ENCODE results near the gene ZC3H7B. TPM values are rescaled to one million over a fixed set of nuclear protein-coding genes. Genes with fewer than 3 reads are reported as not detected.

ZC3H7B gene
- total RNA-seq, 1 experiment from 2014 or later: 42.0 TPM

- Histone ChIP-seq H3K27me3 (ENCODE audit: insufficient read depth, low read length) (no peaks in the 10 kb centered on the region), H3K9me2 (ENCODE audit: insufficient read depth) (no peaks in the 10 kb centered on the region), H3K36me3 (ENCODE audit: control insufficient read depth in 1 of 2, insufficient read depth in 2 of 2, low read length in 2 of 2) (peaks cover 0 to 12% of the 10 kb centered on the region in 2 experiments; a peak in 2 of 4 replicates), H3K27ac (ENCODE audit: low read depth, low read length) (no peak overlapping the region), H3K4me3 (replicated peaks in 1 of 2; ENCODE audit: low read depth in 1 of 2, low read length in 2 of 2) (no peak overlapping the region), H3K9ac (ENCODE audit: low read length) (no peak overlapping the region), H4K20me1 (ENCODE audit: insufficient read depth) (no peaks in the 10 kb centered on the region), H3K4me1 (ENCODE audit: control insufficient read depth in 1 of 2, insufficient read depth in 2 of 2, low read length in 2 of 2) (peaks cover 0 to 11% of the 10 kb centered on the region in 2 experiments; a peak in 2 of 4 replicates), H2AFZ (ENCODE audit: low read depth, low read length, poor library complexity, severe bottlenecking) (no peak overlapping the region), H3K79me2 (ENCODE audit: insufficient read depth, low read length) (no peaks in the 10 kb centered on the region), H3K4me2 (ENCODE audit: low read length) (no peak overlapping the region), H3K9me3 (ENCODE audit: control insufficient read depth in 1 of 2, insufficient read depth in 1 of 2, low read depth in 1 of 2, low read length in 2 of 2) (no peaks in the 10 kb centered on the region)
- ChIA-PET CTCF (no interaction called here), RAD21 (ENCODE audit: low non-redundant PET in 1 of 2, low total read pairs in 2 of 2, uncharacterized antibody in 2 of 2, unreplicated experiment in 2 of 2) (no interaction called here), POLR2A (no interaction called here)
- intact Hi-C loops (cut with micrococcal nuclease): no loop called here
- no peak for TF ChIP-seq SP1 (IDR thresholded peaks at IDR 0.05; ENCODE audit: low read depth)
- TF ChIP-seq ELF1 (IDR thresholded peaks at IDR 0.05; ENCODE audit: borderline replicate concordance, low read depth): no peak
- TF ChIP-seq EZH2phosphoT487 (IDR thresholded peaks at IDR 0.05; ENCODE audit: borderline replicate concordance): no peak
- no peak for TF ChIP-seq JUND (IDR thresholded peaks at IDR 0.05)
- no peak for TF ChIP-seq EZH2 (IDR thresholded peaks at IDR 0.05)
- TF ChIP-seq CBX3 (IDR thresholded peaks at IDR 0.05; ENCODE audit: low read depth): no peak
- no peak for TF ChIP-seq CTCF (IDR thresholded peaks at IDR 0.05 in 2 of 3, conservative IDR thresholded peaks at IDR 0.05 in 1 of 3; ENCODE audit: borderline replicate concordance in 1 of 3, insufficient read depth in 1 of 3, low read depth in 2 of 3, low read length in 2 of 3)
- no peak for TF ChIP-seq RAD21 (IDR thresholded peaks at IDR 0.05; ENCODE audit: low read depth)
- TF ChIP-seq FOSL1 (IDR thresholded peaks at IDR 0.05; ENCODE audit: low read depth): no peak
- TF ChIP-seq REST (IDR thresholded peaks at IDR 0.05; ENCODE audit: low read depth): no peak
- TF ChIP-seq ATF3 (IDR thresholded peaks at IDR 0.05): no peak
- TF ChIP-seq POLR2AphosphoS5 (IDR thresholded peaks at IDR 0.05; ENCODE audit: low read depth, low read length): no peak
- no peak for TF ChIP-seq POLR2A (IDR thresholded peaks at IDR 0.05; ENCODE audit: borderline replicate concordance, extremely low read depth, insufficient read depth, insufficient read length)
- TF ChIP-seq, protein P1, sequence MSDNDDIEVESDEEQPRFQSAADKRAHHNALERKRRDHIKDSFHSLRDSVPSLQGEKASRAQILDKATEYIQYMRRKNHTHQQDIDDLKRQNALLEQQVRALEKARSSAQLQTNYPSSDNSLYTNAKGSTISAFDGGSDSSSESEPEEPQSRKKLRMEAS (IDR thresholded peaks at IDR 0.05): no peak
- TF ChIP-seq SIN3A (IDR thresholded peaks at IDR 0.05; ENCODE audit: low read depth): no peak
- TF ChIP-seq YY1 (IDR thresholded peaks at IDR 0.05; ENCODE audit: extremely low read depth, insufficient replicate concordance, low read depth, low read length): no peak
- no peak for TF ChIP-seq ZFX (IDR thresholded peaks at IDR 0.05)
- TF ChIP-seq, protein P2, sequence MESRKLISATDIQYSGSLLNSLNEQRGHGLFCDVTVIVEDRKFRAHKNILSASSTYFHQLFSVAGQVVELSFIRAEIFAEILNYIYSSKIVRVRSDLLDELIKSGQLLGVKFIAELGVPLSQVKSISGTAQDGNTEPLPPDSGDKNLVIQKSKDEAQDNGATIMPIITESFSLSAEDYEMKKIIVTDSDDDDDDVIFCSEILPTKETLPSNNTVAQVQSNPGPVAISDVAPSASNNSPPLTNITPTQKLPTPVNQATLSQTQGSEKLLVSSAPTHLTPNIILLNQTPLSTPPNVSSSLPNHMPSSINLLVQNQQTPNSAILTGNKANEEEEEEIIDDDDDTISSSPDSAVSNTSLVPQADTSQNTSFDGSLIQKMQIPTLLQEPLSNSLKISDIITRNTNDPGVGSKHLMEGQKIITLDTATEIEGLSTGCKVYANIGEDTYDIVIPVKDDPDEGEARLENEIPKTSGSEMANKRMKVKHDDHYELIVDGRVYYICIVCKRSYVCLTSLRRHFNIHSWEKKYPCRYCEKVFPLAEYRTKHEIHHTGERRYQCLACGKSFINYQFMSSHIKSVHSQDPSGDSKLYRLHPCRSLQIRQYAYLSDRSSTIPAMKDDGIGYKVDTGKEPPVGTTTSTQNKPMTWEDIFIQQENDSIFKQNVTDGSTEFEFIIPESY (IDR thresholded peaks at IDR 0.05; ENCODE audit: extremely low read depth, insufficient replicate concordance, low read length): no peak
- TF ChIP-seq ZNF274 (IDR thresholded peaks at IDR 0.05; ENCODE audit: low read depth, low read length): no peak
- TF ChIP-seq SRF (IDR thresholded peaks at IDR 0.05; ENCODE audit: low read depth): no peak
- DNase-seq (ENCODE audit: low read depth, low spot score) (no peak), ATAC-seq (no peak)
- no TSS peak for BruUV-seq (replicated peaks)
Measured at GRCh38 chr22:41357191-41357590, 55.9 kb downstream of the ZC3H7B start.

All from HCT116 (cell line).